C4-2B (cell line): ENCODE measurements around the gene STX8.

Source experiments
- ZFX ChIP-seq: fragments of 450-650 bp; IDR thresholded peaks from 2 replicates; pipeline ENCODE4 v1.6.1; 2017
- TF ChIP-seq, protein P1 (sequence below): fragments of 450-650 bp; conservative IDR thresholded peaks from 2 replicates; pipeline ENCODE4 v1.5.1; 2017; ENCODE audit warnings: mild to moderate bottlenecking

- TF ChIP-seq, protein P1, sequence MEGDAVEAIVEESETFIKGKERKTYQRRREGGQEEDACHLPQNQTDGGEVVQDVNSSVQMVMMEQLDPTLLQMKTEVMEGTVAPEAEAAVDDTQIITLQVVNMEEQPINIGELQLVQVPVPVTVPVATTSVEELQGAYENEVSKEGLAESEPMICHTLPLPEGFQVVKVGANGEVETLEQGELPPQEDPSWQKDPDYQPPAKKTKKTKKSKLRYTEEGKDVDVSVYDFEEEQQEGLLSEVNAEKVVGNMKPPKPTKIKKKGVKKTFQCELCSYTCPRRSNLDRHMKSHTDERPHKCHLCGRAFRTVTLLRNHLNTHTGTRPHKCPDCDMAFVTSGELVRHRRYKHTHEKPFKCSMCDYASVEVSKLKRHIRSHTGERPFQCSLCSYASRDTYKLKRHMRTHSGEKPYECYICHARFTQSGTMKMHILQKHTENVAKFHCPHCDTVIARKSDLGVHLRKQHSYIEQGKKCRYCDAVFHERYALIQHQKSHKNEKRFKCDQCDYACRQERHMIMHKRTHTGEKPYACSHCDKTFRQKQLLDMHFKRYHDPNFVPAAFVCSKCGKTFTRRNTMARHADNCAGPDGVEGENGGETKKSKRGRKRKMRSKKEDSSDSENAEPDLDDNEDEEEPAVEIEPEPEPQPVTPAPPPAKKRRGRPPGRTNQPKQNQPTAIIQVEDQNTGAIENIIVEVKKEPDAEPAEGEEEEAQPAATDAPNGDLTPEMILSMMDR, result no peak
- TF ChIP-seq ZFX, result no peak
Observed at GRCh38 chr17:9266697-9267117, 308.9 kb downstream of the STX8 start.
